NB4 (cell line): Measurements from ENCODE around the gene SLC16A1.
"Not testable (repeated sequence)": the region's sequence is repeated elsewhere in the genome, so short reads cannot be mapped to it uniquely, and the experiment has no call there.

Experiments used
- MAX ChIP-seq: IDR thresholded peaks from 2 replicates; pipeline ENCODE4 v1.6.1; 2011; ENCODE audit warnings: low read depth, low read length
- POLR2A ChIP-seq: IDR thresholded peaks from 2 replicates; pipeline ENCODE4 v1.6.1; 2011; ENCODE audit warnings: mild to moderate bottlenecking; ENCODE audit not compliant: insufficient read length; ENCODE audit errors: extremely low read depth
- TF ChIP-seq, protein P1 (sequence below): IDR thresholded peaks from one replicate; pipeline ENCODE4 v1.5.1; 2012; ENCODE audit warnings: low read depth, low read length

GRCh38 chr1:112981834-112982233, 25.8 kb upstream of the SLC16A1 start:
- TF ChIP-seq, protein P1, sequence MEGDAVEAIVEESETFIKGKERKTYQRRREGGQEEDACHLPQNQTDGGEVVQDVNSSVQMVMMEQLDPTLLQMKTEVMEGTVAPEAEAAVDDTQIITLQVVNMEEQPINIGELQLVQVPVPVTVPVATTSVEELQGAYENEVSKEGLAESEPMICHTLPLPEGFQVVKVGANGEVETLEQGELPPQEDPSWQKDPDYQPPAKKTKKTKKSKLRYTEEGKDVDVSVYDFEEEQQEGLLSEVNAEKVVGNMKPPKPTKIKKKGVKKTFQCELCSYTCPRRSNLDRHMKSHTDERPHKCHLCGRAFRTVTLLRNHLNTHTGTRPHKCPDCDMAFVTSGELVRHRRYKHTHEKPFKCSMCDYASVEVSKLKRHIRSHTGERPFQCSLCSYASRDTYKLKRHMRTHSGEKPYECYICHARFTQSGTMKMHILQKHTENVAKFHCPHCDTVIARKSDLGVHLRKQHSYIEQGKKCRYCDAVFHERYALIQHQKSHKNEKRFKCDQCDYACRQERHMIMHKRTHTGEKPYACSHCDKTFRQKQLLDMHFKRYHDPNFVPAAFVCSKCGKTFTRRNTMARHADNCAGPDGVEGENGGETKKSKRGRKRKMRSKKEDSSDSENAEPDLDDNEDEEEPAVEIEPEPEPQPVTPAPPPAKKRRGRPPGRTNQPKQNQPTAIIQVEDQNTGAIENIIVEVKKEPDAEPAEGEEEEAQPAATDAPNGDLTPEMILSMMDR, result not testable (repeated sequence)
- not testable (repeated sequence) for TF ChIP-seq POLR2A, MAX
